HEK293 (cell line): ENCODE data around the gene NAGPA.

Experiments
- ZNF596 ChIP-seq: fragments of 450-650 bp; IDR thresholded peaks from 2 replicates; pipeline ENCODE4 v1.5.0; 2018; ENCODE audit warnings: missing biosample characterization, mild to moderate bottlenecking, missing genetic modification characterization, moderate library complexity
- ZSCAN30 ChIP-seq: fragments of 450-650 bp; IDR thresholded peaks from 2 replicates; pipeline ENCODE4 v1.5.1; 2018; ENCODE audit warnings: missing biosample characterization, mild to moderate bottlenecking, missing genetic modification characterization, moderate library complexity
- TF ChIP-seq, protein P1 (sequence below): fragments of 450-650 bp; formaldehyde crosslinking; IDR thresholded peaks from 2 replicates; pipeline ENCODE4 v1.5.1; 2016; ENCODE audit warnings: missing biosample characterization, missing genetic modification characterization
- TF ChIP-seq, protein P2 (sequence below): fragments of 450-650 bp; formaldehyde crosslinking; IDR thresholded peaks from 2 replicates; pipeline ENCODE4 v1.5.1; 2017; ENCODE audit warnings: missing biosample characterization, missing genetic modification characterization

DNA sequence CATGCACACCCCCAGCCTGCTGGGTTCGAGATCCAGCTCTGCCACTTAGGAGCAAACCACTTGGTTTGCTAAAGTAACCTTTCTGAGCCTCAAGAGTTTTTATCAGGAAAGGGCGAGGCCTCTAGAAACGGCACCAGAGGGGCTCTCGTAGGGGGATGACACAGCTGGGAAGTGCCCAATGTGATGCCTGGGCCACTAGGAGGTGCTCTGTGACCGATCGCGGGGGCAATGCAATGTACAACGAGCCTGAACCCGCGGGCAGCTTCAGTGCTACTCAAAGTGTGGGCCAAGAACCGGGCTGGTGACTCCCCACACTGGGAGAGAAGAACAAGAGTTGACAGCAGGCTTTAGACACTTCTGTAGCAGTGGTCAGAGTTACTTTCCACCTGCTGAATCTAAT, 22.6 kb upstream of the NAGPA start:
- TF ChIP-seq ZSCAN30 (tag by site-specific recombination): no peak
- TF ChIP-seq, protein P1, sequence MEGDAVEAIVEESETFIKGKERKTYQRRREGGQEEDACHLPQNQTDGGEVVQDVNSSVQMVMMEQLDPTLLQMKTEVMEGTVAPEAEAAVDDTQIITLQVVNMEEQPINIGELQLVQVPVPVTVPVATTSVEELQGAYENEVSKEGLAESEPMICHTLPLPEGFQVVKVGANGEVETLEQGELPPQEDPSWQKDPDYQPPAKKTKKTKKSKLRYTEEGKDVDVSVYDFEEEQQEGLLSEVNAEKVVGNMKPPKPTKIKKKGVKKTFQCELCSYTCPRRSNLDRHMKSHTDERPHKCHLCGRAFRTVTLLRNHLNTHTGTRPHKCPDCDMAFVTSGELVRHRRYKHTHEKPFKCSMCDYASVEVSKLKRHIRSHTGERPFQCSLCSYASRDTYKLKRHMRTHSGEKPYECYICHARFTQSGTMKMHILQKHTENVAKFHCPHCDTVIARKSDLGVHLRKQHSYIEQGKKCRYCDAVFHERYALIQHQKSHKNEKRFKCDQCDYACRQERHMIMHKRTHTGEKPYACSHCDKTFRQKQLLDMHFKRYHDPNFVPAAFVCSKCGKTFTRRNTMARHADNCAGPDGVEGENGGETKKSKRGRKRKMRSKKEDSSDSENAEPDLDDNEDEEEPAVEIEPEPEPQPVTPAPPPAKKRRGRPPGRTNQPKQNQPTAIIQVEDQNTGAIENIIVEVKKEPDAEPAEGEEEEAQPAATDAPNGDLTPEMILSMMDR: no peak
- TF ChIP-seq, protein P2, sequence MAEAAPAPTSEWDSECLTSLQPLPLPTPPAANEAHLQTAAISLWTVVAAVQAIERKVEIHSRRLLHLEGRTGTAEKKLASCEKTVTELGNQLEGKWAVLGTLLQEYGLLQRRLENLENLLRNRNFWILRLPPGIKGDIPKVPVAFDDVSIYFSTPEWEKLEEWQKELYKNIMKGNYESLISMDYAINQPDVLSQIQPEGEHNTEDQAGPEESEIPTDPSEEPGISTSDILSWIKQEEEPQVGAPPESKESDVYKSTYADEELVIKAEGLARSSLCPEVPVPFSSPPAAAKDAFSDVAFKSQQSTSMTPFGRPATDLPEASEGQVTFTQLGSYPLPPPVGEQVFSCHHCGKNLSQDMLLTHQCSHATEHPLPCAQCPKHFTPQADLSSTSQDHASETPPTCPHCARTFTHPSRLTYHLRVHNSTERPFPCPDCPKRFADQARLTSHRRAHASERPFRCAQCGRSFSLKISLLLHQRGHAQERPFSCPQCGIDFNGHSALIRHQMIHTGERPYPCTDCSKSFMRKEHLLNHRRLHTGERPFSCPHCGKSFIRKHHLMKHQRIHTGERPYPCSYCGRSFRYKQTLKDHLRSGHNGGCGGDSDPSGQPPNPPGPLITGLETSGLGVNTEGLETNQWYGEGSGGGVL: no peak
- TF ChIP-seq ZNF596: no peak
